Measurements from ENCODE around the gene DOK3. TPM values are rescaled to one million over a fixed set of nuclear protein-coding genes. Genes with fewer than 3 reads are reported as not detected.
"Not testable (repeated sequence)": the region's sequence is repeated elsewhere in the genome, so short reads cannot be mapped to it uniquely, and the experiment has no call there.

The DOK3 gene
- total RNA-seq, 1 donor from 2014 or later = 0.32 TPM

DNA sequence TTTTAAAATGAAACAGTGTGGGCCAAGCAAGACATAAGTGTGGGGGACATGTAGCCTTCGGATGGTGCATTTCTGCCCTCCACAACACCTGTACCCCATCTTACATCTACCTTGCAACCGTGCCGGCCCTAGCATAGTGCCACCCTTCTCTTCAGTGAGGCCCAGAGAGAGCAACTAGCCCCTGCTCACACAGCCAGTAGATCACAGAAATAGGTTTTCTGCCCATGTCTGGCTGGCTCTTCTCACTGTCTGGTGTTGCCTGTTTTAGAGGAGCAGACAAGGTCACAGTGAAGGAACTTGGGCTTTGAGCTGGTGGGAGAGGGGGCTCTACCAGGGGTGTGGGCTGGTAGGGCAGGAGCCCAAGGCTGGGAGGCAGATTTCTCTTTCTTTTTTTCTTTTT lies 23.4 kb downstream of the DOK3 start:
- Histone ChIP-seq H3K27me3 (no peaks in the 10 kb centered on the region), H3K27ac (no peak overlapping the region), H3K9me3 (no peaks in the 10 kb centered on the region), H3K4me1 (peaks cover 18 to 56% of the 10 kb centered on the region in 2 donors), H3K4me3 (no peak overlapping the region), H3K36me3 (peaks cover 70 to 90% of the 10 kb centered on the region in 2 donors)
- intact Hi-C loops (cut with DNase I) = no loop called here
- TF ChIP-seq, protein P1, sequence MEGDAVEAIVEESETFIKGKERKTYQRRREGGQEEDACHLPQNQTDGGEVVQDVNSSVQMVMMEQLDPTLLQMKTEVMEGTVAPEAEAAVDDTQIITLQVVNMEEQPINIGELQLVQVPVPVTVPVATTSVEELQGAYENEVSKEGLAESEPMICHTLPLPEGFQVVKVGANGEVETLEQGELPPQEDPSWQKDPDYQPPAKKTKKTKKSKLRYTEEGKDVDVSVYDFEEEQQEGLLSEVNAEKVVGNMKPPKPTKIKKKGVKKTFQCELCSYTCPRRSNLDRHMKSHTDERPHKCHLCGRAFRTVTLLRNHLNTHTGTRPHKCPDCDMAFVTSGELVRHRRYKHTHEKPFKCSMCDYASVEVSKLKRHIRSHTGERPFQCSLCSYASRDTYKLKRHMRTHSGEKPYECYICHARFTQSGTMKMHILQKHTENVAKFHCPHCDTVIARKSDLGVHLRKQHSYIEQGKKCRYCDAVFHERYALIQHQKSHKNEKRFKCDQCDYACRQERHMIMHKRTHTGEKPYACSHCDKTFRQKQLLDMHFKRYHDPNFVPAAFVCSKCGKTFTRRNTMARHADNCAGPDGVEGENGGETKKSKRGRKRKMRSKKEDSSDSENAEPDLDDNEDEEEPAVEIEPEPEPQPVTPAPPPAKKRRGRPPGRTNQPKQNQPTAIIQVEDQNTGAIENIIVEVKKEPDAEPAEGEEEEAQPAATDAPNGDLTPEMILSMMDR (IDR thresholded peaks at IDR 0.05) = no peak
- no peak for DNase-seq (ENCODE audit: low spot score in 2 of 2)

DNA sequence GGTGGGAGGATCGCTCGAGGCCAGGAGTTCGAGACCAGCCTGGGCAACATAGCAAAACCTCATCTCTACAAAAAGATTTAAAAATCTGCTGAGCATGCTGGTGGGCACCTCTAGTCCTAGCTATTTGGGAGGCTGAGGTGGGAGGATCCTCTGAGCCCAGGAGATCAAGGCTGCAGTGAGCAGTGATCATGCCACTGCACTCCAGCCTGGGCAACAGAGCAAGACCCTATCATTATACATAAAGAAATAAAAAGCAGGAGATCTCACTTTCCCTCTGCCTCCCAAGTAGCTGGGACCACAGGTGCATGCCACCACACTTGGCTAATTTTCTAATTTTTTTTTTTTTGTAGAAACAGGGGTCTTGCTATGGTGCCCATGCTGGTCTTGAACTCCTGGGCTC lies 23.9 kb downstream of the DOK3 start:
- DNase-seq (ENCODE audit: low spot score in 2 of 2); intact Hi-C loops (cut with DNase I); H3K4me3 ChIP-seq; H3K27me3 ChIP-seq; H3K9me3 ChIP-seq: not testable (repeated sequence)
- H3K27ac ChIP-seq = peak overlapping the region in 1 of 2 donors; percentile 91
- H3K4me1 ChIP-seq = peaks cover 17 to 57% of the 10 kb centered on the region in 2 donors
- peaks cover 65 to 89% of the 10 kb centered on the region in 2 donors for H3K36me3 ChIP-seq

DNA sequence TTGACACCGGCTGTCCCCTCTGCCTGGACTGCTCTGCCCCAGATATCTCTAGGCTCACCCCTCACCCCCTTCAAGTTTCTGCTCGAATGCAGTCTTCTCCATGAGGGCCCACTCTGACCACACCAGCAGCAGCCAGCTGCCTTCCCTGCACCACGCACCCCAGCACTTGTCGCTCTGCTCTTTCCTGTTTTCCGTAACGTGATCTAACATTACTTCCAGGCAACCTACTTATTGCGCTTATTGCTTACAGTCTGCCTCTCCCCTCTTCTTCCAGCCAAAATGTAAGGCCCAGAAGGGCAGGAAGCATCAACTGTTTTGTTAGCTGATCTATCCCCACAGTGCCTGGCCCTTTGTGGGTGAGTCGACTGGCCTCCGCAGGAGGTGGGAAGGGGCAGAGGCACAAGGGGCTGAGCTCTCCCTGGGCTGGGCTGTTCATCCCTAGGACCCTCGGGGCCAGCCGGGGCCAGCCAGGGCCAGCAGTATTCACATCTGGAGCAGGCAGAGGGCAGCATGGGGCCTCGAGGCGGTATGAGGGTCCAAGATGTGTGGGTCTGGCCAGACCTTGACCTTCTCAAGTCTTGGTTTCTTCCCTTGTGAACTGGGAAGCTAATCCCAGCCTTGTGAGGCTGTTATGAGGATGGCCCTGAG lies 24.6 kb downstream of the DOK3 start:
- Histone ChIP-seq H3K36me3 (peaks cover 57 to 82% of the 10 kb centered on the region in 2 donors), H3K27ac (peak overlapping the region; percentile 49 to 91), H3K27me3 (no peaks in the 10 kb centered on the region), H3K4me1 (peaks cover 19 to 58% of the 10 kb centered on the region in 2 donors), H3K9me3 (no peaks in the 10 kb centered on the region), H3K4me3 (no peak overlapping the region)
- TF ChIP-seq, protein P1 (IDR thresholded peaks at IDR 0.05) = no peak
- intact Hi-C loops (cut with DNase I) = no loop called here
- no peak for DNase-seq (ENCODE audit: low spot score in 2 of 2)

DNA sequence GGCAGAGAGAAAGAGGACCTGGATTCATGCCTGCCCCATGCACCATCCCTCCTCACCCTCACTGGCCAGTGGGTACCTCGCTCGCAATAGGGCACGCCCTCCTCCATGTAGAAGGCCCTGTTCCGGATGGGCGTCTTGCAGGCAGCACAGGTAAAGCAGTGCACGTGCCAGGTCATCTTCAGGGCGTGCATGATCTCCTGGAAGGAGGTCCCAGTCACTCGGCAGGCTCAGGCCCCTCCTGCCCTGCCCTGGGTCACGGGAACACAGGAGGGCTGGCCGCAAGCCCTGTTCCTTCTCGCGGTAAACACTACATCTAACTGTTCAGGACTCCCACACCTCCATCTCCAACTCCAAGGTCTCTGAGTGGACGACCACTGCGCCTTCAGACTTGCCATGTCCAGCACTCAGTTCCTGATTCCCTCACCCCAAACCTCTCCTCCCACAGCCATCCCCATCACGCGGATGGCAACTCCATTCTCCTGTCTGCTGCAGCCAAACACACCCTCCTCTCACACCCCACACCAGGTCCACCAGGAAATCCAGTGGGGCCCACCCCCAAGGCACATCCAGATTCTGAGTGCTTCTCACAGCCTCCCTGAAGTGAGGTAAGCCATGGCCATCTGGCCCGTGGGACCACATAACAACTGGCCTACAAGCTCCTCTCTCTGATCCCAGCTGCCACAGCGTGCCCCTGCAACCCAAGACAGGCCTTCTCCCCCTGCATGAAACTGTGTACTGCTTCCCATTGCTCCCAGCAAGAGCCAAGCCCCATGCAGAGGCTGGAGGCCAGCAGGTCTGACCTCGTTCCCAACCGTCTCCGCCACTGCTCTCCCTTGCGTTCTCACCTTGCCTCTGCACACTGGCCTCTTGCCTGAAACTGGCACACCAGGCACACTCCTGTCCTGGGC lies 25.4 kb downstream of the DOK3 start:
- H3K4me1 ChIP-seq = peaks cover 27 to 58% of the 10 kb centered on the region in 2 donors
- H3K4me3 ChIP-seq = no peak overlapping the region
- H3K27ac ChIP-seq = peak overlapping the region; percentile 49 to 91
- intact Hi-C loops (cut with DNase I) = no loop called here
- DNase-seq (ENCODE audit: low spot score in 2 of 2) = no peak
- peaks cover 50 to 74% of the 10 kb centered on the region in 2 donors for H3K36me3 ChIP-seq
- TF ChIP-seq, protein P1 (IDR thresholded peaks at IDR 0.05) = no peak
- H3K27me3 ChIP-seq = no peaks in the 10 kb centered on the region
- H3K9me3 ChIP-seq = no peaks in the 10 kb centered on the region

DNA sequence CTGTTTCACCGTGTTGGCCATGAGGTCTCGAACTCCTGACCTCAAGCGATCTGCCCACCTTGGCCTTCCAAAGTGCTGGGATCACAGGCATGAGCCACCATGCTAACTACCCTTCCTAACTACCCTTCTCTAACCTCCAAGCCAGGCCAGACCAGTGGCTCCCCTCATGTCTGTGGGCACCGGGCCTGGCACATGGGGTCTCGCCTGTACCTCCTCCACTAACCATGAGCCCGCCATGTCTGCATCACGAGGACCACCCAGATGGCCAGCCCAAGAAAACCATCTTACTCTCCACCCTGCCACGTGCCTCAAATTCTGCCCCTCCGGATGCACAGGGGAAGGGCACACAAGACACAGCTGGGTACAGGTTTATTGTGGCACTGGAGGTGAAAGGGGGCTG lies 26.6 kb downstream of the DOK3 start:
- no peak for DNase-seq (ENCODE audit: low spot score in 2 of 2)
- H3K4me3 ChIP-seq = no peak overlapping the region
- peaks cover 32 to 65% of the 10 kb centered on the region in 2 donors for H3K4me1 ChIP-seq
- TF ChIP-seq, protein P1 (IDR thresholded peaks at IDR 0.05) = no peak
- peaks cover 38 to 62% of the 10 kb centered on the region in 2 donors for H3K36me3 ChIP-seq
- H3K27me3 ChIP-seq = no peaks in the 10 kb centered on the region
- intact Hi-C loops (cut with DNase I) = no loop called here
- H3K27ac ChIP-seq = peak overlapping the region; percentile 72 to 91
- no peaks in the 10 kb centered on the region for H3K9me3 ChIP-seq

DNA sequence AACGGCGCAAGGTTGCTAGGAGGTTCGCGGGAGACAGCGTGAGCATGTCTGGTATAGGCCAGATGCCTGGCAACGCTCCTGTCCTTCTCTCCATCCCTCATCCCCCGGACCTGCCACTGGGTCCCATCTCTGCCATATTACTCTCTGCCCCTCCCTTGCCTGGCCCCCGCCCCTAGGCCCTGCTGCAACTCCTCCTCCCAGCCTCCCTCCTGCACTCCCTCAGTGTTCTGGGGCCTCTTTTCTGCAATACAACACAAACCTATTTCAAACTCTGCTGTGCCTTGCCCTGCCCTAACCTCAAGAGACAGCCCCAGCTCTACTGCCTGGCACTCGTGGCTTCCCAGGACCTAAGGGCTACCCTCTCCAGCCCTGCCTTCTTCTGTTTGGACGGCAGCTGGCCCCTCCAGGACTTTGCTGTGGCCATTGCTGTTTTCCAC lies 27.2 kb downstream of the DOK3 start:
- no peaks in the 10 kb centered on the region for H3K9me3 ChIP-seq
- peak overlapping the region; percentile 91 for H3K27ac ChIP-seq
- H3K4me1 ChIP-seq = peaks cover 32 to 69% of the 10 kb centered on the region in 2 donors
- TF ChIP-seq, protein P1 (IDR thresholded peaks at IDR 0.05) = no peak
- no peak for DNase-seq (ENCODE audit: low spot score in 2 of 2)
- H3K27me3 ChIP-seq = no peaks in the 10 kb centered on the region
- H3K36me3 ChIP-seq = peaks cover 31 to 55% of the 10 kb centered on the region in 2 donors
- intact Hi-C loops (cut with DNase I) = no loop called here
- H3K4me3 ChIP-seq = no peak overlapping the region
